K562 (cell line): Measurements from ENCODE around the gene VPS13C. TPM values are rescaled to one million over a fixed set of nuclear protein-coding genes. Genes with fewer than 3 reads are reported as not detected.

Source experiments
- ADNP ChIP-seq: fragments of 200-800 bp; sonication (Bioruptor generic); IDR thresholded peaks from 2 replicates; pipeline ENCODE4 v1.6.1; 2016; ENCODE audit warnings: missing genetic modification characterization, missing compliant biosample characterization
- CBX3 ChIP-seq, 2 experiments: IDR thresholded peaks; 1 replicate in 1 of 2; 2 replicates in 1 of 2; pipeline ENCODE4 v1.6.1; 2012; ENCODE audit warnings: inconsistent platforms in 2 of 2, low read length in 2 of 2, borderline replicate concordance in 1 of 2, control low read depth in 1 of 2
- CCAR2 ChIP-seq: fragments of 200-400 bp; formaldehyde crosslinking; IDR thresholded peaks from 2 replicates; pipeline ENCODE4 v1.6.1; 2017; ENCODE audit warnings: mild to moderate bottlenecking, low read depth, low read length
- CHD2 ChIP-seq: IDR thresholded peaks from 2 replicates; pipeline ENCODE4 v1.6.1; 2011; ENCODE audit warnings: low read depth, low read length
- GATAD2A ChIP-seq: fragments of 450-650 bp; IDR thresholded peaks from 2 replicates; pipeline ENCODE4 v1.6.1; 2017
- HMGN3 ChIP-seq: IDR thresholded peaks from 2 replicates; pipeline ENCODE4 v1.6.1; 2011; ENCODE audit warnings: borderline replicate concordance, low read depth, mild to moderate bottlenecking, mixed read lengths, low read length; ENCODE audit not compliant: insufficient read length; ENCODE audit errors: extremely low read depth
- ILF3 ChIP-seq: fragments of 450-650 bp; IDR thresholded peaks from 2 replicates; pipeline ENCODE4 v1.6.1; 2018; ENCODE audit warnings: antibody characterized with exemption, mild to moderate bottlenecking, moderate library complexity, borderline replicate concordance
- MEF2A ChIP-seq: IDR thresholded peaks from 2 replicates; pipeline ENCODE4 v1.6.1; 2011; ENCODE audit warnings: low read depth, mild to moderate bottlenecking, low read length, moderate library complexity; ENCODE audit not compliant: control insufficient read depth
- MYC ChIP-seq, 2 experiments: fragments of 250-450 bp in 1 of 2; sonication (Bioruptor Pico) in 1 of 2; IDR thresholded peaks; 2 replicates each; pipeline versions ENCODE4 v1.5.1 to v1.6.1; 2012 to 2021; ENCODE audit warnings: low read depth in 2 of 2, borderline replicate concordance in 1 of 2, improper control_type of control experiment in 1 of 2, low read length in 1 of 2, mild to moderate bottlenecking in 1 of 2, moderate library complexity in 1 of 2
- RBM34 ChIP-seq: fragments of 200-400 bp; formaldehyde crosslinking; IDR thresholded peaks from 2 replicates; pipeline ENCODE4 v1.6.1; 2018; ENCODE audit warnings: low read length, borderline replicate concordance; ENCODE audit not compliant: insufficient read depth
- RFX5 ChIP-seq: IDR thresholded peaks from 2 replicates; pipeline ENCODE4 v1.6.1; 2011; ENCODE audit warnings: low read depth, mild to moderate bottlenecking, improper control_type of control experiment, low read length
- SAP30 ChIP-seq: fragments of 200-600 bp; sonication (generic); IDR thresholded peaks from 2 replicates; pipeline ENCODE4 v1.6.1; 2012; ENCODE audit warnings: borderline replicate concordance, low read depth, mild to moderate bottlenecking, moderate library complexity, low read length, control low read depth, inconsistent platforms; ENCODE audit not compliant: insufficient read depth, poor library complexity, severe bottlenecking
- ZNF134 ChIP-seq: fragments of 250-450 bp; sonication (Bioruptor Pico); conservative IDR thresholded peaks from 2 replicates; pipeline ENCODE4 v1.4.0; 2020
- ZNF253 ChIP-seq: fragments of 250-450 bp; sonication (Bioruptor Pico); conservative IDR thresholded peaks from 2 replicates; pipeline ENCODE4 v1.6.1; 2021; ENCODE audit warnings: mild to moderate bottlenecking
- ZNF384 ChIP-seq: IDR thresholded peaks from 2 replicates; pipeline ENCODE4 v1.6.1; 2012; ENCODE audit warnings: low read depth, low read length, improper control_type of control experiment
- ZNF780A ChIP-seq: fragments of 250-450 bp; sonication (Bioruptor Pico); IDR thresholded peaks from 2 replicates; pipeline ENCODE4 v1.5.0; 2021; ENCODE audit warnings: mild to moderate bottlenecking
- polyA plus RNA-seq, 8 experiments: library from polyadenylated mRNA; depleted of rRNA in 4 of 8; stranded (reverse) in 5 of 8; unstranded in 3 of 8; fragments of >200 nt; fragmentation: Nextera tagmentation in 2 of 8; fragmentation: Illumina TruSeq in 1 of 8; extraction: Ambion mirVana in 2 of 8; extraction: Trizol in 1 of 8; gene quantifications; 2 replicates each; pipeline versions ENCODE4 v1.2.1 to v1.2.3, GENCODE V29; 2011 to 2014; ENCODE audit warnings: inconsistent platforms in 1 of 8, missing spikeins in 1 of 8
- total RNA-seq, 7 experiments: library from RNA; depleted of rRNA in 6 of 7; stranded (reverse); fragments of >200 nt in 6 of 7; fragmentation: Illumina TruSeq in 2 of 7; extraction: Trizol in 2 of 7; gene quantifications; 2 replicates each; pipeline versions ENCODE4 v1.2.1 to v1.2.3, GENCODE V29; 2011 to 2021; ENCODE audit warnings: low replicate concordance in 1 of 7
- TF ChIP-seq, protein P1 (sequence below): sonication (generic); formaldehyde crosslinking; IDR thresholded peaks from 2 replicates; pipeline ENCODE4 v1.8.1; 2023; ENCODE audit warnings: mild to moderate bottlenecking, missing genetic modification reagents, moderate library complexity
- TF ChIP-seq, protein P2 (sequence below): fragments of 450-650 bp; IDR thresholded peaks from 2 replicates; pipeline ENCODE4 v1.6.1; 2016; ENCODE audit warnings: low read depth

The VPS13C gene
- total and polyA plus RNA-seq, 9 of the 15 experiments (the other 6 are each of a cell fraction or from before 2014, with no cell fraction given) = 5.2 to 32.3 (median 15.7) TPM

DNA sequence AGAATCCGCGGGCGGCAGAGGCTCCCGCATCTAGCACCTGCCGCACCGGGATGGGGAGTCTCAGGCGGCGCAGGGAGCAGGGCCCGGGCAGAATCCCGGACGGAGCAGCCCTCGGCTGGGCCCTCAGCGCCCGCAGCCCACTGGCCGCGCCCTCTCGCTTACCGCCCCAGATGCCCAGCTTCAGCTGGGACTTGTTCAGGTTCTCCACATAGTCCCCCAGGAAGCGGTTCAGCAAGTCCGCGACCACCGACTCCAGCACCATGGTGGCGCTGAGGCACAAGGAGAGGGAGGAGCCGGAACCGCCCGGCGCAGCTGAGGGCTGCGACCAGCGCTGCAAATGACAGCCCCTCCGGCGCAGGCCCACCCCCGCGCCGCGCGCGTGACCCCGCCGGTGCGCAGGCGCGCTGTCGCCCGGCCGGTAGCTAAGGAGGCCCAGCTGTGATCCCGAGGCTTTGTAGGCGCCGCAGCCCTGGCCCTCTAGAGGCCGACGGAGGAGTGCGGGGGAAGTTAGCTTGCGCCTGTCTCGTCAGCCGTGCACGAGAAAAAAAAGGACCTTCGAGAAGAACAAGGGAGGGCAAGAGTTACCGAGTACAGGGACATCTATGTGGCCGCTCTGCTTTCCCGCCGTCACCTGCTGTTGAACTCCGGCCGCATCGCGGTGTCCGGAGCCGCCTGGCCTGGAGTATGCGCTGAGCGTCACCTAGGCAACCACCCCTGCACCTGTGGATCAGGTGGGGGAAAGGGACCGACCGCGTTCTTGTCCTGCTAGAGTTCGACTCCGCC lies at the start of gene VPS13C (continued):
- peak in 1 of 2 experiments; percentile 68; a peak in 1 of 3 replicates for TF ChIP-seq CBX3 (IDR thresholded peaks at IDR 0.05; ENCODE audit: borderline replicate concordance in 1 of 2, low read length in 2 of 2)
- peak; percentile 39; the same call in 1 of the 2 replicates for TF ChIP-seq CHD2
- no peak for TF ChIP-seq RFX5
- no peak for TF ChIP-seq MEF2A
- TF ChIP-seq SAP30 = peak; percentile 86
- TF ChIP-seq, protein P1, sequence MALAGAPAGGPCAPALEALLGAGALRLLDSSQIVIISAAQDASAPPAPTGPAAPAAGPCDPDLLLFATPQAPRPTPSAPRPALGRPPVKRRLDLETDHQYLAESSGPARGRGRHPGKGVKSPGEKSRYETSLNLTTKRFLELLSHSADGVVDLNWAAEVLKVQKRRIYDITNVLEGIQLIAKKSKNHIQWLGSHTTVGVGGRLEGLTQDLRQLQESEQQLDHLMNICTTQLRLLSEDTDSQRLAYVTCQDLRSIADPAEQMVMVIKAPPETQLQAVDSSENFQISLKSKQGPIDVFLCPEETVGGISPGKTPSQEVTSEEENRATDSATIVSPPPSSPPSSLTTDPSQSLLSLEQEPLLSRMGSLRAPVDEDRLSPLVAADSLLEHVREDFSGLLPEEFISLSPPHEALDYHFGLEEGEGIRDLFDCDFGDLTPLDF (CRISPR knock-in tag) = peak; percentile 65; the same call in 1 of the 2 replicates
- TF ChIP-seq HMGN3 = peak; percentile 90
- TF ChIP-seq ZNF780A (CRISPR knock-in tag) = no peak
- TF ChIP-seq GATAD2A = 0 out of 2 replicates have a peak, but pooled peaks have one; percentile 46
- TF ChIP-seq ZNF134 (CRISPR knock-in tag) = peak; percentile 40; the same call in 1 of the 2 replicates
- TF ChIP-seq ADNP (tag) = no peak
- TF ChIP-seq ZNF253 = no peak
- TF ChIP-seq ILF3 = no peak
- TF ChIP-seq MYC (IDR thresholded peaks at IDR 0.05; ENCODE audit: low read depth, low read length) = peak; percentile 75
- TF ChIP-seq MYC (CRISPR knock-in tag; IDR thresholded peaks at IDR 0.05; ENCODE audit: borderline replicate concordance, low read depth) = no peak
- TF ChIP-seq CCAR2 = no peak
- TF ChIP-seq, protein P2, sequence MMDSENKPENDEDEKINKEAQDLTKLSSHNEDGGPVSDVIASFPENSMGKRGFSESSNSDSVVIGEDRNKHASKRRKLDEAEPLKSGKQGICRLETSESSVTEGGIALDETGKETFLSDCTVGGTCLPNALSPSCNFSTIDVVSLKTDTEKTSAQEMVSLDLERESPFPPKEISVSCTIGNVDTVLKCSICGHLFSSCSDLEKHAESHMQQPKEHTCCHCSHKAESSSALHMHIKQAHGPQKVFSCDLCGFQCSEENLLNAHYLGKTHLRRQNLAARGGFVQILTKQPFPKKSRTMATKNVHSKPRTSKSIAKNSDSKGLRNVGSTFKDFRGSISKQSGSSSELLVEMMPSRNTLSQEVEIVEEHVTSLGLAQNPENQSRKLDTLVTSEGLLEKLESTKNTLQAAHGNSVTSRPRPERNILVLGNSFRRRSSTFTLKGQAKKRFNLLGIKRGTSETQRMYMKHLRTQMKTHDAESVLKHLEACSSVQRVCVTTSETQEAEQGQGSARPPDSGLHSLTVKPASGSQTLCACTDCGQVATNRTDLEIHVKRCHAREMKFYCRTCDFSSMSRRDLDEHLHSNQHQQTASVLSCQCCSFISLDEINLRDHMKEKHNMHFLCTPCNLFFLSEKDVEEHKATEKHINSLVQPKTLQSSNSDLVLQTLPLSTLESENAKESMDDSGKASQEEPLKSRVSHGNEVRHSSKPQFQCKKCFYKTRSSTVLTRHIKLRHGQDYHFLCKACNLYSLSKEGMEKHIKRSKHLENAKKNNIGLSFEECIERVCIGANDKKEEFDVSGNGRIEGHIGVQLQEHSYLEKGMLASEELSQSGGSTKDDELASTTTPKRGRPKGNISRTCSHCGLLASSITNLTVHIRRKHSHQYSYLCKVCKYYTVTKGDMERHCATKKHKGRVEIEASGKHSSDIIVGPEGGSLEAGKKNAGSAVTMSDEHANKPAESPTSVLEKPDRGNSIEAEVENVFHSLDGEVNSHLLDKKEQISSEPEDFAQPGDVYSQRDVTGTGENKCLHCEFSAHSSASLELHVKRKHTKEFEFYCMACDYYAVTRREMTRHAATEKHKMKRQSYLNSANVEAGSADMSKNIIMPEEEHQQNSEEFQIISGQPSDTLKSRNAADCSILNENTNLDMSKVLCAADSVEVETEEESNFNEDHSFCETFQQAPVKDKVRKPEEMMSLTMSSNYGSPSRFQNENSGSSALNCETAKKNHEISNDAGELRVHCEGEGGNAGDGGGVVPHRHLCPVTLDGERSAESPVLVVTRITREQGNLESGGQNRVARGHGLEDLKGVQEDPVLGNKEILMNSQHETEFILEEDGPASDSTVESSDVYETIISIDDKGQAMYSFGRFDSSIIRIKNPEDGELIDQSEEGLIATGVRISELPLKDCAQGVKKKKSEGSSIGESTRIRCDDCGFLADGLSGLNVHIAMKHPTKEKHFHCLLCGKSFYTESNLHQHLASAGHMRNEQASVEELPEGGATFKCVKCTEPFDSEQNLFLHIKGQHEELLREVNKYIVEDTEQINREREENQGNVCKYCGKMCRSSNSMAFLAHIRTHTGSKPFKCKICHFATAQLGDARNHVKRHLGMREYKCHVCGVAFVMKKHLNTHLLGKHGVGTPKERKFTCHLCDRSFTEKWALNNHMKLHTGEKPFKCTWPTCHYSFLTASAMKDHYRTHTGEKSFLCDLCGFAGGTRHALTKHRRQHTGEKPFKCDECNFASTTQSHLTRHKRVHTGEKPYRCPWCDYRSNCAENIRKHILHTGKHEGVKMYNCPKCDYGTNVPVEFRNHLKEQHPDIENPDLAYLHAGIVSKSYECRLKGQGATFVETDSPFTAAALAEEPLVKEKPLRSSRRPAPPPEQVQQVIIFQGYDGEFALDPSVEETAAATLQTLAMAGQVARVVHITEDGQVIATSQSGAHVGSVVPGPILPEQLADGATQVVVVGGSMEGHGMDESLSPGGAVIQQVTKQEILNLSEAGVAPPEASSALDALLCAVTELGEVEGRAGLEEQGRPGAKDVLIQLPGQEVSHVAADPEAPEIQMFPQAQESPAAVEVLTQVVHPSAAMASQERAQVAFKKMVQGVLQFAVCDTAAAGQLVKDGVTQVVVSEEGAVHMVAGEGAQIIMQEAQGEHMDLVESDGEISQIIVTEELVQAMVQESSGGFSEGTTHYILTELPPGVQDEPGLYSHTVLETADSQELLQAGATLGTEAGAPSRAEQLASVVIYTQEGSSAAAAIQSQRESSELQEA = 0 out of 2 replicates have a peak, but pooled peaks have one; percentile 45
- TF ChIP-seq ZNF384 = peak; percentile 97
- no peak for TF ChIP-seq RBM34
